Measurements from ENCODE around the gene SHROOM4. TPM values are rescaled to one million over a fixed set of nuclear protein-coding genes. Genes with fewer than 3 reads are reported as not detected.

SHROOM4 gene
- total and polyA plus RNA-seq, 2 experiments from 2014 or later, result 1.9 to 8.5 TPM

DNA sequence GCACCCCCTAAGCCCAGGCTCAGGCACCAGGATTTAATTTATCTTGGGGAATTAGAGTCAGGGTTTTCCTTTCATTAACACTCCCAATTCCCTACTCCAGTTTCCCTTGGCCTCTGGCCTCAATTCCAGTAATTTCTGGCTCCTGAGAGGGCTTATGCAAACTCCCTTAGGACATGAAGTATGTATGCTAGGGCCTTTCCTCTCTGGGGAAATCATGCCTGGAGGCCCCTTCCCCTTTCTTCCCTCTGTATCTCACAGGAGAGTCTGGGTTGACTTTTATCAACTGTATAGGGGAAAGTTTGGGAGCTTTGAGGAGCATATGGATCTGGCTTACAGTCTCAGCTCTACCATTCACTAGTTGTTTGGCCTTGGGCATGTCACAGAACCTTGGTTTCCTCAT lies 169.5 kb downstream of the SHROOM4 start:
- peaks cover 20% of the 10 kb centered on the region; the same call in 2 of the 3 replicates for H3K4me1 Mint-ChIP-seq
- H3K79me2 ChIP-seq (replicated peaks; ENCODE audit: insufficient read depth), result no peaks in the 10 kb centered on the region
- H3K27ac ChIP-seq (ENCODE audit: low read depth), result no peak overlapping the region
- no peak for TF ChIP-seq CREB1 (CRISPR knock-in tag; IDR thresholded peaks at IDR 0.05; ENCODE audit: low read depth)
- no peak for TF ChIP-seq STAT1 (IDR thresholded peaks at IDR 0.05; ENCODE audit: unreplicated experiment)
- TF ChIP-seq EZH2phosphoT487 (IDR thresholded peaks at IDR 0.05; ENCODE audit: unreplicated experiment), result no peak
- TF ChIP-seq, protein P1, sequence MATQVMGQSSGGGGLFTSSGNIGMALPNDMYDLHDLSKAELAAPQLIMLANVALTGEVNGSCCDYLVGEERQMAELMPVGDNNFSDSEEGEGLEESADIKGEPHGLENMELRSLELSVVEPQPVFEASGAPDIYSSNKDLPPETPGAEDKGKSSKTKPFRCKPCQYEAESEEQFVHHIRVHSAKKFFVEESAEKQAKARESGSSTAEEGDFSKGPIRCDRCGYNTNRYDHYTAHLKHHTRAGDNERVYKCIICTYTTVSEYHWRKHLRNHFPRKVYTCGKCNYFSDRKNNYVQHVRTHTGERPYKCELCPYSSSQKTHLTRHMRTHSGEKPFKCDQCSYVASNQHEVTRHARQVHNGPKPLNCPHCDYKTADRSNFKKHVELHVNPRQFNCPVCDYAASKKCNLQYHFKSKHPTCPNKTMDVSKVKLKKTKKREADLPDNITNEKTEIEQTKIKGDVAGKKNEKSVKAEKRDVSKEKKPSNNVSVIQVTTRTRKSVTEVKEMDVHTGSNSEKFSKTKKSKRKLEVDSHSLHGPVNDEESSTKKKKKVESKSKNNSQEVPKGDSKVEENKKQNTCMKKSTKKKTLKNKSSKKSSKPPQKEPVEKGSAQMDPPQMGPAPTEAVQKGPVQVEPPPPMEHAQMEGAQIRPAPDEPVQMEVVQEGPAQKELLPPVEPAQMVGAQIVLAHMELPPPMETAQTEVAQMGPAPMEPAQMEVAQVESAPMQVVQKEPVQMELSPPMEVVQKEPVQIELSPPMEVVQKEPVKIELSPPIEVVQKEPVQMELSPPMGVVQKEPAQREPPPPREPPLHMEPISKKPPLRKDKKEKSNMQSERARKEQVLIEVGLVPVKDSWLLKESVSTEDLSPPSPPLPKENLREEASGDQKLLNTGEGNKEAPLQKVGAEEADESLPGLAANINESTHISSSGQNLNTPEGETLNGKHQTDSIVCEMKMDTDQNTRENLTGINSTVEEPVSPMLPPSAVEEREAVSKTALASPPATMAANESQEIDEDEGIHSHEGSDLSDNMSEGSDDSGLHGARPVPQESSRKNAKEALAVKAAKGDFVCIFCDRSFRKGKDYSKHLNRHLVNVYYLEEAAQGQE (IDR thresholded peaks at IDR 0.05; ENCODE audit: unreplicated experiment), result no peak
- TF ChIP-seq, protein P2, sequence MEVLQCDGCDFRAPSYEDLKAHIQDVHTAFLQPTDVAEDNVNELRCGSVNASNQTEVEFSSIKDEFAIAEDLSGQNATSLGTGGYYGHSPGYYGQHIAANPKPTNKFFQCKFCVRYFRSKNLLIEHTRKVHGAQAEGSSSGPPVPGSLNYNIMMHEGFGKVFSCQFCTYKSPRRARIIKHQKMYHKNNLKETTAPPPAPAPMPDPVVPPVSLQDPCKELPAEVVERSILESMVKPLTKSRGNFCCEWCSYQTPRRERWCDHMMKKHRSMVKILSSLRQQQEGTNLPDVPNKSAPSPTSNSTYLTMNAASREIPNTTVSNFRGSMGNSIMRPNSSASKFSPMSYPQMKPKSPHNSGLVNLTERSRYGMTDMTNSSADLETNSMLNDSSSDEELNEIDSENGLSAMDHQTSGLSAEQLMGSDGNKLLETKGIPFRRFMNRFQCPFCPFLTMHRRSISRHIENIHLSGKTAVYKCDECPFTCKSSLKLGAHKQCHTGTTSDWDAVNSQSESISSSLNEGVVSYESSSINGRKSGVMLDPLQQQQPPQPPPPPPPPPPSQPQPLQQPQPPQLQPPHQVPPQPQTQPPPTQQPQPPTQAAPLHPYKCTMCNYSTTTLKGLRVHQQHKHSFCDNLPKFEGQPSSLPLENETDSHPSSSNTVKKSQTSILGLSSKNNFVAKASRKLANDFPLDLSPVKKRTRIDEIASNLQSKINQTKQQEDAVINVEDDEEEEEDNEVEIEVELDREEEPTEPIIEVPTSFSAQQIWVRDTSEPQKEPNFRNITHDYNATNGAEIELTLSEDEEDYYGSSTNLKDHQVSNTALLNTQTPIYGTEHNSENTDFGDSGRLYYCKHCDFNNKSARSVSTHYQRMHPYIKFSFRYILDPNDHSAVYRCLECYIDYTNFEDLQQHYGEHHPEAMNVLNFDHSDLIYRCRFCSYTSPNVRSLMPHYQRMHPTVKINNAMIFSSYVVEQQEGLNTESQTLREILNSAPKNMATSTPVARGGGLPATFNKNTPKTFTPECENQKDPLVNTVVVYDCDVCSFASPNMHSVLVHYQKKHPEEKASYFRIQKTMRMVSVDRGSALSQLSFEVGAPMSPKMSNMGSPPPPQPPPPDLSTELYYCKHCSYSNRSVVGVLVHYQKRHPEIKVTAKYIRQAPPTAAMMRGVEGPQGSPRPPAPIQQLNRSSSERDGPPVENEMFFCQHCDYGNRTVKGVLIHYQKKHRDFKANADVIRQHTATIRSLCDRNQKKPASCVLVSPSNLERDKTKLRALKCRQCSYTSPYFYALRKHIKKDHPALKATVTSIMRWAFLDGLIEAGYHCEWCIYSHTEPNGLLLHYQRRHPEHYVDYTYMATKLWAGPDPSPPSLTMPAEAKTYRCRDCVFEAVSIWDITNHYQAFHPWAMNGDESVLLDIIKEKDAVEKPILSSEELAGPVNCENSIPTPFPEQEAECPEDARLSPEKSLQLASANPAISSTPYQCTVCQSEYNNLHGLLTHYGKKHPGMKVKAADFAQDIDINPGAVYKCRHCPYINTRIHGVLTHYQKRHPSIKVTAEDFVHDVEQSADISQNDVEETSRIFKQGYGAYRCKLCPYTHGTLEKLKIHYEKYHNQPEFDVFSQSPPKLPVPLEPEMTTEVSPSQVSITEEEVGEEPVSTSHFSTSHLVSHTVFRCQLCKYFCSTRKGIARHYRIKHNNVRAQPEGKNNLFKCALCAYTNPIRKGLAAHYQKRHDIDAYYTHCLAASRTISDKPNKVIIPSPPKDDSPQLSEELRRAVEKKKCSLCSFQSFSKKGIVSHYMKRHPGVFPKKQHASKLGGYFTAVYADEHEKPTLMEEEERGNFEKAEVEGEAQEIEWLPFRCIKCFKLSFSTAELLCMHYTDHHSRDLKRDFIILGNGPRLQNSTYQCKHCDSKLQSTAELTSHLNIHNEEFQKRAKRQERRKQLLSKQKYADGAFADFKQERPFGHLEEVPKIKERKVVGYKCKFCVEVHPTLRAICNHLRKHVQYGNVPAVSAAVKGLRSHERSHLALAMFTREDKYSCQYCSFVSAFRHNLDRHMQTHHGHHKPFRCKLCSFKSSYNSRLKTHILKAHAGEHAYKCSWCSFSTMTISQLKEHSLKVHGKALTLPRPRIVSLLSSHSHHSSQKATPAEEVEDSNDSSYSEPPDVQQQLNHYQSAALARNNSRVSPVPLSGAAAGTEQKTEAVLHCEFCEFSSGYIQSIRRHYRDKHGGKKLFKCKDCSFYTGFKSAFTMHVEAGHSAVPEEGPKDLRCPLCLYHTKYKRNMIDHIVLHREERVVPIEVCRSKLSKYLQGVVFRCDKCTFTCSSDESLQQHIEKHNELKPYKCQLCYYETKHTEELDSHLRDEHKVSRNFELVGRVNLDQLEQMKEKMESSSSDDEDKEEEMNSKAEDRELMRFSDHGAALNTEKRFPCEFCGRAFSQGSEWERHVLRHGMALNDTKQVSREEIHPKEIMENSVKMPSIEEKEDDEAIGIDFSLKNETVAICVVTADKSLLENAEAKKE (CRISPR knock-in tag; IDR thresholded peaks at IDR 0.05), result no peak
- no peak for TF ChIP-seq ZNF114 (CRISPR knock-in tag; IDR thresholded peaks at IDR 0.05)
- no peak for TF ChIP-seq POLR2AphosphoS5 (IDR thresholded peaks at IDR 0.05; ENCODE audit: low read depth)
- TF ChIP-seq NANOG (IDR thresholded peaks at IDR 0.05; ENCODE audit: borderline replicate concordance), result no peak
- no peak for TF ChIP-seq JUNB (IDR thresholded peaks at IDR 0.05; ENCODE audit: unreplicated experiment)
- no peak for TF ChIP-seq EZH2 (IDR thresholded peaks at IDR 0.05; ENCODE audit: low read depth, unreplicated experiment)
- TF ChIP-seq ZNF331 (CRISPR knock-in tag; IDR thresholded peaks at IDR 0.05; ENCODE audit: low read depth), result no peak
- TF ChIP-seq, protein P3, sequence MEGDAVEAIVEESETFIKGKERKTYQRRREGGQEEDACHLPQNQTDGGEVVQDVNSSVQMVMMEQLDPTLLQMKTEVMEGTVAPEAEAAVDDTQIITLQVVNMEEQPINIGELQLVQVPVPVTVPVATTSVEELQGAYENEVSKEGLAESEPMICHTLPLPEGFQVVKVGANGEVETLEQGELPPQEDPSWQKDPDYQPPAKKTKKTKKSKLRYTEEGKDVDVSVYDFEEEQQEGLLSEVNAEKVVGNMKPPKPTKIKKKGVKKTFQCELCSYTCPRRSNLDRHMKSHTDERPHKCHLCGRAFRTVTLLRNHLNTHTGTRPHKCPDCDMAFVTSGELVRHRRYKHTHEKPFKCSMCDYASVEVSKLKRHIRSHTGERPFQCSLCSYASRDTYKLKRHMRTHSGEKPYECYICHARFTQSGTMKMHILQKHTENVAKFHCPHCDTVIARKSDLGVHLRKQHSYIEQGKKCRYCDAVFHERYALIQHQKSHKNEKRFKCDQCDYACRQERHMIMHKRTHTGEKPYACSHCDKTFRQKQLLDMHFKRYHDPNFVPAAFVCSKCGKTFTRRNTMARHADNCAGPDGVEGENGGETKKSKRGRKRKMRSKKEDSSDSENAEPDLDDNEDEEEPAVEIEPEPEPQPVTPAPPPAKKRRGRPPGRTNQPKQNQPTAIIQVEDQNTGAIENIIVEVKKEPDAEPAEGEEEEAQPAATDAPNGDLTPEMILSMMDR (conservative IDR thresholded peaks at IDR 0.05; ENCODE audit: low read depth in 2 of 2), result no peak
- TF ChIP-seq, protein P4, sequence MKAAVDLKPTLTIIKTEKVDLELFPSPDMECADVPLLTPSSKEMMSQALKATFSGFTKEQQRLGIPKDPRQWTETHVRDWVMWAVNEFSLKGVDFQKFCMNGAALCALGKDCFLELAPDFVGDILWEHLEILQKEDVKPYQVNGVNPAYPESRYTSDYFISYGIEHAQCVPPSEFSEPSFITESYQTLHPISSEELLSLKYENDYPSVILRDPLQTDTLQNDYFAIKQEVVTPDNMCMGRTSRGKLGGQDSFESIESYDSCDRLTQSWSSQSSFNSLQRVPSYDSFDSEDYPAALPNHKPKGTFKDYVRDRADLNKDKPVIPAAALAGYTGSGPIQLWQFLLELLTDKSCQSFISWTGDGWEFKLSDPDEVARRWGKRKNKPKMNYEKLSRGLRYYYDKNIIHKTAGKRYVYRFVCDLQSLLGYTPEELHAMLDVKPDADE (IDR thresholded peaks at IDR 0.05), result no peak
- no peaks in the 10 kb centered on the region for H3K9me2 ChIP-seq (ENCODE audit: insufficient read depth)
- H3K36me3 Mint-ChIP-seq (ENCODE audit: low read depth), result no peaks in the 10 kb centered on the region
- no peaks in the 10 kb centered on the region for H3K27me3 ChIP-seq (ENCODE audit: insufficient read depth)
- no peak overlapping the region for H2AFZ ChIP-seq
- no peaks in the 10 kb centered on the region for H3K36me3 ChIP-seq (ENCODE audit: insufficient read depth)
- ATAC-seq (no peak), DNase-seq (ENCODE audit: low spot score) (no peak)
- no peak overlapping the region for H3K4me3 Mint-ChIP-seq
- H3K4me1 ChIP-seq (ENCODE audit: insufficient read depth), result no peaks in the 10 kb centered on the region
- no peak overlapping the region for H3K27ac Mint-ChIP-seq
- no peaks in the 10 kb centered on the region for H4K20me1 ChIP-seq (replicated peaks; ENCODE audit: insufficient read depth)
- H3K9me3 Mint-ChIP-seq, result no peaks in the 10 kb centered on the region; the same call in 2 of the 3 replicates
- H3K27me3 Mint-ChIP-seq (ENCODE audit: insufficient read depth, low read depth, poor library complexity), result peaks cover 10% of the 10 kb centered on the region
- no peak overlapping the region for H3K4me2 ChIP-seq
- no peak overlapping the region for H3K4me3 ChIP-seq
- no peaks in the 10 kb centered on the region for H3F3A ChIP-seq (replicated peaks; ENCODE audit: low read depth)
